IPS-NIHi11 (cell line): ENCODE results near the gene ZHX3.

Source experiments
- DNase-seq: peaks from one replicate; pipeline ENCODE4 v3.0.0; 2012; ENCODE audit warnings: mixed read lengths, low spot score

ZHX3 gene

GRCh38 chr20:41171736-41172295 lies 145.7 kb downstream of the ZHX3 start:
- no peak for DNase-seq

GRCh38 chr20:41170386-41171105 lies 147.0 kb downstream of the ZHX3 start:
- DNase-seq, result no peak

- no peak for DNase-seq
These were observed 147.7 kb downstream of the ZHX3 start for GRCh38 chr20:41169791-41170351.

DNA sequence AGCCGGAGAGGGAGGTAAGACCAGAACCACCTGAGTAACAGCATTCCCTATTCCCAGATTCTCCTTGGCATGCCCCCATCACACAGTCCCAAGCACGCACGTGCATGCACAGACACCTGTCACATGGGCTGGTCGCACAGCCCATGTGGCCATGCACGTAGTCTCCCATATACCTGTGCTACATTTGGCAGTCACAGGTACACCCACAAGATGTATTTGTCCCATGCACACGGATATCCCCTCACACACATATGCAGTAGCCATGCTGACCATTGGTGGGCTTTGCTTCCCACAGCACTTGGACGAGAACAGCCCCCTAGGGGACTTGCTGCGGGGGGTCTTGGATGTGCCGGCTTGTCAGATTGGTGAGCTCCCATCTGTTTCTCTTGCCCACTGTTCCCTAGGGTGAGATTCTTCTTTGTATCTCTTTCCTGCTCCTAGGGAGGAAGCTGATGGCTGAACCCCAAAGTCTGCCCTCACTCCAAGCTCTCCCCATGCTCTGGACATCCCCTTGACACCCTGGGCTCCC lies 148.3 kb downstream of the ZHX3 start:
- no peak for DNase-seq

DNA sequence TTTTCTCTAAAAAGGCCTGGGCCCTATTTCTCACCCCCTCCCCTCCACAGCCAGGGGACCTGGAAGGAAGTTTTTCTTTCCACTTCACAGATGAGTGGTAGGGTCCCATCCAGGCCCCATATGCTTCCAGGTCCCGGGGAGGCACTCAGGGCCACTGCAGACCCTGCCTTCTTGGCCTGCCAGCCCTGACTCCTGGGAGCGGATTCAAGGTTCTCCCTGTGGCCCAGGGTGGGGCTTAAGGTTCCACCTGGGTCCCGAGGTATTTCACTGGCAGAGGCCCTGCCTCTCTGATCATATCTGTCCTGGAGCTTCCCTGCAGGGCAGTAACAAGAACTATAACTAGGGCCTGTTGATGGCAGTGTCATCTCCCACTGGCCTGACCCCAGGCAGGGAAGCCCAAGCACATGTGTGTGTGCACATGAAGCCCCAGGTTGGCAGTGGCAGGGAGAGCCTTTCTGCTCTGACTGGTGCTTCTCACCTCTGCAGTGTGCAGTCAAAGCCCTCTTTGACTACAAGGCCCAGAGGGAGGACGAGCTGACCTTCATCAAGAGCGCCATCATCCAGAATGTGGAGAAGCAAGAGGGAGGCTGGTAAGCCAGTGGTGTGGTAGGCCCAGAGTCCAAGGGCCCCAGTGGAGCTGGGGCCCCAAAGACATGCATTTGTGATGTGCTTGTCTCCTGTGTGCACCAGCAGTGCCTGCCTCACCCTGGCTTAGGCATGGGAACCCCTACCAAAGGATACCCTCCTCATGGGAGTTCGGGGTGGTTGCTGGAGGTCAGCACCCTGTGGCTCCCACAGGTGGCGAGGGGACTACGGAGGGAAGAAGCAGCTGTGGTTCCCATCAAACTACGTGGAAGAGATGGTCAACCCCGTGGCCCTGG lies 149.0 kb downstream of the ZHX3 start:
- no peak for DNase-seq

DNA sequence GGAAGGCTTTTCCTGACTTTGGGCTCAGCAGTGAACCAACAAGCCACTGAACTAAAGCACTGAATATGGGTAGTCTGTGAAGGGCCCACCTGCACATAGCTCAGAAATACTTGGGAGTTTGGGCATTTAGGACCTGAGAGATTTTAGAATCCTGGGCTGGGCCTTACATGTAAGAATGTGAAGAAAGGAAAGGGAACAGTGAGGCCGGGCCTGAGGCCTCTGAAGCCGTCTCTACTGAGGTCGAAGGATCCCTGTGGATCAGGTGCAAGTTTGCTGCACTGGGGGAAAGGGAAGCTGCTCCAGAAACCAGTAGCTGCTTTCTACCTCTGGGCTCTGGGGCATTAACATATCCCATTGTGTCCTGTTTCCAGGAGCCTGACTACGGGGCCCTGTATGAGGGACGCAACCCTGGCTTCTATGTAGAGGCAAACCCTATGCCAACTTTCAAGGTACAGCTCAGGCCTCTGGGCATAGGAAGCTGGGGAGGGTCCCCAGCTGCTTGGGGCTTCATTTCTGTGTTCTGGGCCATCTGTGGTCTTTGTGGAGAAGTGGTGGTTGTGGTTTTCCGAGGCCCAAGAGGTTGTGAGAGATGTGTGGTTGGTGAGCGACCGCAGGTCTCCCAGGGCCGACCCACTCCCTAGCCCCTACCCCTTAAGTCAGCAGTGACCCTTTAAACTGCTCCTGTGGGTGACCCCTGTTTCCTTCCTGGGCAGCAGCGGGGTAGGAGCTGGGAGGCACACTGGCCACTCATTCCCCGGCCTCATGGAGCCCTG lies 149.9 kb downstream of the ZHX3 start:
- no peak for DNase-seq

DNA sequence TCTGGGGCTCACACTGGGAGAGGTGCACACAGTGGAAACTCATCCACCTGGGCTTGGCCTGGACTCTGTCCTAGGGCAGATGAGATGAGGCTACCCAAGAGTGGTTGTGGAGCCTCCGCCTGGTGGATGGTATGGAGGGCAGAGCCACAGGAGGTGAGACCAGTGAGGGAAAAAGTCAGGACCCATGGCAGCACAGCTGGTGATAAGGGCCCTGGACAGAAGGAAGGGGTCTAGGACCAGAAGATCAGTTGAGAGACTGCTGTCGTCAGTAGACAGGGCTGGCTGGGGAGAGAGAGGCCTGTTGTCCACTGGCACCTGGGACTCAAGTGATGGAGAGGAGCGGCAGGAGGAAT lies 150.4 kb downstream of the ZHX3 start:
- no peak for DNase-seq

DNA sequence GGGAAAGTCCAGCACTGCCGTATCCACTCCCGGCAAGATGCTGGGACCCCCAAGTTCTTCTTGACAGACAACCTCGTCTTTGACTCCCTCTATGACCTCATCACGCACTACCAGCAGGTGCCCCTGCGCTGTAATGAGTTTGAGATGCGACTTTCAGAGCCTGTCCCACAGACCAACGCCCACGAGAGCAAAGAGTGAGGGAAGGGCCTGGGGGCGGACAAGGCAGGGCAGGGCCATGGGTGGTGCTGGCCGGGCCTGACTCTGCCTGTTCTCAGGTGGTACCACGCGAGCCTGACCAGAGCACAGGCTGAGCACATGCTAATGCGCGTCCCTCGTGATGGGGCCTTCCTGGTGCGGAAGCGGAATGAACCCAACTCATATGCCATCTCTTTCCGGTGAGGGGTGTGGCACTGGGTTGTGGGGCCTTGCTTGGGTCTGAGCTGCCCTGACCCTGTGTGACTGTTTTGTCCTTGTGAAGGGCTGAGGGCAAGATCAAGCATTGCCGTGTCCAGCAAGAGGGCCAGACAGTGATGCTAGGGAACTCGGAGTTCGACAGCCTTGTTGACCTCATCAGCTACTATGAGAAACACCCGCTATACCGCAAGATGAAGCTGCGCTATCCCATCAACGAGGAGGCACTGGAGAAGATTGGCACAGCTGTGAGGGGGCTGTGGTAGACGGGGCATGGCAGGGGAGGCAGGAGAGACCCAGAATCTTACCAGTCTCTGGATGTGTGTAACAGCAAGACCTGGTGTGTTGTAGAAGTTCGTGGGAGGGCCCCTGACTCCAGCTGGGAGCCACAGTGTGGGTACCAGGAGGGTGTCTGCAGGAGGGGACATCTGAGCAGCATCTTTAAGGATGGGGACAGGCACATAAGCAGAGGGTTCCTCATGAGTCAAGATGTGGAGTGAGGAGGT lies 151.1 kb downstream of the ZHX3 start:
- no peak for DNase-seq

GRCh38 chr20:41165001-41165882 lies 152.3 kb downstream of the ZHX3 start:
- DNase-seq, result no peak

DNA sequence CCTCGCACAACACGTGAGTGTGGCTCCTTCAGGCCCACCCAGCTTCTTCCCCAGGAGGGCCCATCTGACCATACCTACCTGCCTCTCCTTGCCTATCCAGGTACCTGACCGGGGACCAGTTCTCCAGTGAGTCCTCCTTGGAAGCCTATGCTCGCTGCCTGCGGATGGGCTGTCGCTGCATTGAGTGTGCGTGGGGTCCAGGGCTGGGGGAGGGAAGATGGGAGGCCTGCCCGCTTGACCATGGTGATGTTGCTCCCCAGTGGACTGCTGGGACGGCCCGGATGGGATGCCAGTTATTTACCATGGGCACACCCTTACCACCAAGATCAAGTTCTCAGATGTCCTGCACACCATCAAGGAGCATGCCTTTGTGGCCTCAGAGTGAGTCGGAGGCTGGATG lies 153.7 kb downstream of the ZHX3 start:
- no peak for DNase-seq

GRCh38 chr20:41162396-41162795 lies 155.1 kb downstream of the ZHX3 start:
- DNase-seq, result no peak

DNA sequence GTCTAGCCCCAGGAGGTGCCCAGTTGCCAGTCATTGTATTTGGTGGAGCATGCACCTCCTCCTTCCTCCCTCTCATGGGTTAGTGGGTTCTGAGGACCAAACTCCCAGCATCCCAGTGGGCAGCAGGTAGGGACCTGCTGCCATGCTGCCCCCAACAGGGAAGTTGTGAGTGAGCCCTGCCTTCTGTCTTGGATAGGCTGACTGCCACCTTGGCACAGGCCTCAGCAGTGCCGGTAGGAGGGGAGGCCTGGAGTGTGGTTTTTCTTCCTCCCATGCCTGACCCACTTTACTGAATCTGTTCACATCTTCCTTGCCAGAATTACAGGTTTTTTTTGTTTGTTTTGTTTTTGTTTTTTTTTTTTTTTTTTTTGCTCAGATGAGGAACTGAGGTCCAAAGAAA lies 155.6 kb downstream of the ZHX3 start:
- DNase-seq, result no peak

DNA sequence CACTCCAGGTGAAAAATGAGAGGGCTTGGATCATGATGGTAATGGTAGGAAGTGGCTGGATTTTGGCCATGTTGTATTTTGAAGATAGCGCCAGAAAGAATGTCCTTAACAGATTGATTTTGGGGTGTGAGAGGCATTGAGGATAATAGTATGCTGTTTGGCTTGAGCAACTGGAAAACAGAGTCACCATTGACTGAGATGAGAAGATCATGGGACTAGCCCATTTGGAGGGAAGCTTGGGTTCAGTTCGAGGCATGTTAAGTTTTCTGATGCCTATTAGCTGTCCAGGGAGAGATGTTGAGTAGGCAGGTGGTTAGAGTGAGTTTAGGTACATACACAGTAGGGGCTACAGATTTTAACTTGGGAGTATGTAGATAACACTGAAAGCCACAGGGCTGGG lies 156.8 kb downstream of the ZHX3 start:
- DNase-seq, result no peak

DNA sequence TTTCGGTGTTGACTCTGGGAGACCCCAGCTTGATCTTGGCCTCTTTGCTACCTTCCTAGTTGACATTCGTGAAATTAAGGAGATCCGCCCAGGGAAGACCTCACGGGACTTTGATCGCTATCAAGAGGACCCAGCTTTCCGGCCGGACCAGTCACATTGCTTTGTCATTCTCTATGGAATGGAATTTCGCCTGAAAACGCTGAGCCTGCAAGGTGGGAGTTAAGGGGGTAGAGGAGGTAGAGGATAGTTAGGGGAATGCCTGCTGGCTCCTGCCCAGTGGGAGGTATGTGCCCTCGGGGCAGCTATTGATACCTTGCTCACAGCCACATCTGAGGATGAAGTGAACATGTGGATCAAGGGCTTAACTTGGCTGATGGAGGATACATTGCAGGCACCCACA lies 158.0 kb downstream of the ZHX3 start:
- DNase-seq, result no peak

DNA sequence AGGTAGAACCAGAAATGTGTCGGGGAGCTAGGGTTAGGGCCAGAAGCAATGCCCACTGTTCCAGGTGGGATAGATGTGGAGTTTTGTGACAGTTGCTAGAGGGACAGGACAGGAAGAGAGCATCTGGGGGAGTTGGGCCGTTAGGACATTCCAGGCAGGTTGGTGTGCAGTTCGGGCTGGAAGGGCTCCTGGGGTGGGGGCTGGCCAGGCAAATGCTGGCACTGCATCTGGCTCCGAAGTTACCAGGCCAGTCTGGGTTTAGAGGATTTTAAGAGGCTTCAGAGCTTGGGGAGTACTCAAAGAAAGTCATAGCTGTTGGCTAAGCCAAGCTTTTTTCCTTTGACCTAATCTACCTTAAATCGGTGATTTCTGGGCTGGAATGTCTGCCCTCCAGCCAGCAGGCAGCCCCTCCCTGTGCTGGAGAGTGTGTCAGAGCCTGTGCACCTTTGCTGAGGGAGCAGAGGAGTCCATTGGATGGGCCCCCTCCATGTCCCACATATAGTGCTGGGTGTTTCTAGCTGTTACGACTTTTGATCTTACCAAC lies 159.4 kb downstream of the ZHX3 start:
- no peak for DNase-seq

GRCh38 chr20:41155261-41155660 lies 162.3 kb downstream of the ZHX3 start:
- no peak for DNase-seq

DNA sequence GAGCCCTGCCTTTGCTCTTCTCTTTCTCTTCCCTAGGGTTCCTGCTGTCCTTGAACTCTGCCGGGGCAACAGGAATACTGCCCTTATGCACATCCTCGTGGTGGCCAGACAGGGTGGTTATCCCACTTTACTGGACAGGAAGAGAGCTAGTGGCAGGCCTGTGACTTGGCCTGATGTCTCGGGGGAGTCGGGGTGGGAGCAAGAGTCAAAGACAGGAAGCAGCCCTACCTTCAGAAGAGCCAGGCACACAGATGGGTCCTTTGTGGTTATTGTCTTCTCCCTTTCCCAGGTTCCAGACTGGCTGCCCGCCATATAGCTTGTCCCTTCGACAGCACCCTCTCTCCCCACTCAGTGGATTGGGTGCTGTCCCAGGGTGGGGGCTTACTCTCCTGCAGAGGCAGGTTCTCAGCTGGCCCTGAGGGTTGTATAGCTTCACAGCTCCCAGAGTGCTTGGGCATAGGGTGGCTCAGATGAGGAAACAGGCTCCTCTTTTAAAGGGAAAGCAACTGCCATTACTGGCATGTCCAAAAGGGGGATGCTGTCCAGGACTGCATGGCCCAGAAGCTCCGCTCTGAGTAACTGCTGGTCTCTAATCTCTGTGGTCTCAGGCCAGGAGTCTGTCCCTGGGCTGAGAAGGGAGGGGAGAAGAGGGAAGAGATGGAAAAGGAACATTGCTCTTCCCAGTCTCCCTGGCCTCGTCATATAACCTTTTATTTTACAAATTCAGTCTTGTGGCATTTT lies 162.9 kb downstream of the ZHX3 start:
- no peak for DNase-seq

DNA sequence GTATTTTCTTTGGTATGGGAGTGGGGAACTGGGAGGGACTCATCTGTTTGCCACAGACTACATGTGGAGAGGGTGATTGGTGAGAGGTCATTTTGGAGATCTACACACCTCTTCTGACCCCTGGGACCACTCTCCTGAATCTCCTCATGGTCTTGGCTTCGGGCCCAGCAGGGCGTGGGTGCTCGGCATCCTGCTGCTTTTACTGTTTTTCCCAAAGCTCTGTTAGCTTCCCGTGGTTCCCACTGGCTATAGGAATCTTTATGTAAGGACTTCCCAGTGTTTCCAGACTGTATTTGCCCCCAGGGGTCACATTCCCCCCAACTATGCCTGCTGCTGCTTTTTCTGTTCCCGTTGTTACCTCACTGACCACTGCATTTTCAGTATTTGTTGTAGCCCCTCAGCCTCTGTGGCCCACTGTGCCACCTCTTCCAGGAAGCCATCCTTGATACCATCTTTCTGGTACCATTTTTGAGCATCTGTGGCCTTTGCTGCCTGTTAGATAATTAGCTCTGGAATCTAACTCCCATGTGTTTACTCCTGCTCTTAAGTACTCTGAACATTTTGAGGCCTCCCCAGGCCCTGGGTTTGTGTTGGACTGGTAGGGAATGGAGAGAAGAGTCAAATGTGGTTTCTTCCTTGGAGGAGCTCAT lies 165.3 kb downstream of the ZHX3 start:
- no peak for DNase-seq
